ENCODE results near the gene TBC1D5.

DNA sequence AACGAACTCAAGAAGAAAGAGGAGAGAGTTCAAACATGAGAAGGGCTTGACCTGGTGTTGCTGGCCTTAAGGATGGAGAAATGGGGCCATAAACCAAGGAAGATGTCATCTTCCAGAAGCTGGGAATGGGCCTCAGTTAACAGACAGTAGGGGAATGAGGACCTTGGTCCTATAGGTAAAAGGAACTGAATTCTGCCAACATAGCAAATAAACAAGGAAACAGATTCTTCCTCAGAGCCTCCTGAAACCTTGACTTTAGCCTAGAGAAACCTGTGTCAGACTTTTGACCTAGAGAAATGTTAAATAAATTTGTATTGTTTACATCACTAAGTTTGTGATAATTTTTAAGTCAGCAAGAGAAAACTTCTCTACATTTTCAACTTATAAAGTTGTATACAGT is 520.9 kb downstream of the TBC1D5 start:
- no peak for TF ChIP-seq POLR2A (IDR thresholded peaks at IDR 0.05)
- TF ChIP-seq, protein P1, sequence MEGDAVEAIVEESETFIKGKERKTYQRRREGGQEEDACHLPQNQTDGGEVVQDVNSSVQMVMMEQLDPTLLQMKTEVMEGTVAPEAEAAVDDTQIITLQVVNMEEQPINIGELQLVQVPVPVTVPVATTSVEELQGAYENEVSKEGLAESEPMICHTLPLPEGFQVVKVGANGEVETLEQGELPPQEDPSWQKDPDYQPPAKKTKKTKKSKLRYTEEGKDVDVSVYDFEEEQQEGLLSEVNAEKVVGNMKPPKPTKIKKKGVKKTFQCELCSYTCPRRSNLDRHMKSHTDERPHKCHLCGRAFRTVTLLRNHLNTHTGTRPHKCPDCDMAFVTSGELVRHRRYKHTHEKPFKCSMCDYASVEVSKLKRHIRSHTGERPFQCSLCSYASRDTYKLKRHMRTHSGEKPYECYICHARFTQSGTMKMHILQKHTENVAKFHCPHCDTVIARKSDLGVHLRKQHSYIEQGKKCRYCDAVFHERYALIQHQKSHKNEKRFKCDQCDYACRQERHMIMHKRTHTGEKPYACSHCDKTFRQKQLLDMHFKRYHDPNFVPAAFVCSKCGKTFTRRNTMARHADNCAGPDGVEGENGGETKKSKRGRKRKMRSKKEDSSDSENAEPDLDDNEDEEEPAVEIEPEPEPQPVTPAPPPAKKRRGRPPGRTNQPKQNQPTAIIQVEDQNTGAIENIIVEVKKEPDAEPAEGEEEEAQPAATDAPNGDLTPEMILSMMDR (IDR thresholded peaks at IDR 0.05): no peak
